CD4-positive, alpha-beta memory T cell (primary cell): Measurements from ENCODE around the gene LIPG. TPM values are rescaled to one million over a fixed set of nuclear protein-coding genes. Genes with fewer than 3 reads are reported as not detected.

ENCODE experiments used
- CTCF ChIA-PET: fragments of 350-600 bp; sonication (Branson Sonifier 250); formaldehyde crosslinking; loops from one replicate; lab custom pipeline; 2021; ENCODE audit warnings: inconsistent platforms; ENCODE audit not compliant: partially characterized antibody; lab: Charles Lee
- POLR2A ChIA-PET: fragments of 350-600 bp; sonication (Branson Sonifier 250); formaldehyde crosslinking; loops from one replicate; lab custom pipeline; 2021; ENCODE audit not compliant: partially characterized antibody; lab: Charles Lee
- DNase-seq, 5 donors: peaks; one replicate each; pipeline versions ENCODE4 v3.0.0 to v3.0.0-alpha.2; 2020 to 2022; ENCODE audit warnings: mixed read lengths in 1 of 5
- H3K27ac ChIP-seq: one replicate; pipeline ENCODE4 v1.7.0; 2013; ENCODE audit warnings: low read depth, low read length
- H3K27me3 ChIP-seq: 2 replicates; pipeline ENCODE4 v1.7.0; 2013; ENCODE audit warnings: mild to moderate bottlenecking, low read length, moderate library complexity; ENCODE audit not compliant: insufficient read depth
- H3K36me3 ChIP-seq: 2 replicates; pipeline ENCODE4 v1.7.0; 2013; ENCODE audit warnings: mild to moderate bottlenecking, low read length, moderate library complexity; ENCODE audit not compliant: insufficient read depth
- H3K4me1 ChIP-seq: 2 replicates; pipeline ENCODE4 v1.7.0; 2013; ENCODE audit warnings: mild to moderate bottlenecking, low read length, moderate library complexity; ENCODE audit not compliant: insufficient read depth
- H3K4me3 ChIP-seq, 2 donors: one replicate each; pipeline ENCODE4 v1.7.0; 2013; ENCODE audit warnings: low read length in 2 of 2, mild to moderate bottlenecking in 1 of 2
- H3K9me3 ChIP-seq, 2 donors: one replicate each; pipeline ENCODE4 v1.7.0; 2013; ENCODE audit warnings: low read length in 2 of 2, control low read depth in 1 of 2; ENCODE audit not compliant: control insufficient read depth in 1 of 2
- H3K27ac Mint-ChIP-seq, 7 donors: one replicate each; pipeline ENCODE4 v1.8.0; 2020 to 2021; ENCODE audit warnings: mixed read lengths in 7 of 7, mild to moderate bottlenecking in 6 of 7, inconsistent platforms in 3 of 7, moderate library complexity in 3 of 7
- H3K27me3 Mint-ChIP-seq, 2 donors: one replicate each; pipeline ENCODE4 v1.8.0; 2020 to 2021; ENCODE audit warnings: mixed read lengths in 2 of 2
- H3K36me3 Mint-ChIP-seq, 2 donors: one replicate each; pipeline ENCODE4 v1.8.0; 2020 to 2021; ENCODE audit warnings: mixed read lengths in 2 of 2, inconsistent platforms in 1 of 2, mild to moderate bottlenecking in 1 of 2
- H3K4me1 Mint-ChIP-seq, 4 donors: one replicate each; pipeline ENCODE4 v1.8.0; 2020 to 2021; ENCODE audit warnings: mixed read lengths in 4 of 4, mild to moderate bottlenecking in 1 of 4
- H3K4me3 Mint-ChIP-seq, 8 donors: one replicate each; pipeline ENCODE4 v1.8.0; 2020 to 2021; ENCODE audit warnings: mixed read lengths in 8 of 8, mild to moderate bottlenecking in 7 of 8, moderate library complexity in 6 of 8, inconsistent platforms in 3 of 8
- H3K9me3 Mint-ChIP-seq, 8 donors: one replicate each; pipeline ENCODE4 v1.8.0; 2020 to 2021; ENCODE audit warnings: mixed read lengths in 8 of 8, mild to moderate bottlenecking in 5 of 8, inconsistent platforms in 3 of 8, moderate library complexity in 1 of 8
- intact Hi-C: fragments of 100-400 bp; cut with micrococcal nuclease; formaldehyde crosslinking; loops from one replicate; pipeline ENCODE4 v1.15.1; 2023
- polyA plus RNA-seq, 2 donors: library from polyadenylated mRNA; unstranded; fragments of 300-500 nt; fragmentation: Illumina TruSeq; gene quantifications; one replicate each; pipeline ENCODE4 v1.2.3, GENCODE V29; 2021
- total RNA-seq, 2 experiments: library from RNA; stranded (reverse); gene quantifications; one replicate each; pipeline ENCODE4 v1.2.3, GENCODE V29; 2021

Gene LIPG
- total and polyA plus RNA-seq, 4 experiments from 2014 or later = not detected

DNA sequence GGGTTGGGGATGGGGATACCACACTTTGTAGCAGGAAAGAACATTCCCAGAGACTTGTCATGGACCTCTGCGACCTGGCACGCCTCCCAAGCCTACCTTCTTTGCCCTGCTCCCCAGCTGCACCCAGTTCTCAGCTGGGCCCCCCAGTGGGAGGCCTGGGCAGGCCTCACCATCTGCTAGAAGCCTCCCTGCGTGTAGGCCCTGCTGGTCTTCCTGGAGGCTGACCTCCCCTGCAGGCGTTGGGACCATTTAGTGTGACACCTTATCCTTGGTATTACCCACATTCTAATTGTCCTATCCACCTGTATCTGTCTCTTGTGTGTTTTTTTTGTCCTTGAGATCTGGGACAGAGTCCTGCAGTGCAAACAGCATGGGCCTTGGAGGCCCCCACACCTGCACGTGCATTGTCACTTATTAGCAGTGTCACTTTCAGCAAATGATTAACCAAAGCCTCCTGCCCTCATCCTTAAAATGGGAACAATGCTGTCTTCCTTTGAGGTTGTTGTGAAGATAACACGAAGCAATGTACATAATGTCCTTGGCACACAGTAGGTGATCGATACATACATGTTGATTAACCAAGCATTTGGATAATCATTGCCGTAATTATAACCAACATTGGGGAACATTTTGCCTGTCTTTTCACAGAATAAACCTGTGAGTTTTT lies 77.2 kb downstream of the LIPG start:
- intact Hi-C loops = no loop called here
- CTCF ChIA-PET = no interaction called here
- H3K9me3 Mint-ChIP-seq = peaks cover 0 to 2% (median 0%) of the 10 kb centered on the region in 8 donors
- Histone ChIP-seq H3K4me3 (no peak overlapping the region), H3K9me3 (no peaks in the 10 kb centered on the region), H3K27me3 (no peaks in the 10 kb centered on the region), H3K36me3 (no peaks in the 10 kb centered on the region), H3K27ac (no peak overlapping the region), H3K4me1 (no peaks in the 10 kb centered on the region)
- H3K27ac Mint-ChIP-seq = no peak overlapping the region
- no peak overlapping the region for H3K4me3 Mint-ChIP-seq
- peaks cover 12 to 14% of the 10 kb centered on the region in 2 donors for H3K27me3 Mint-ChIP-seq
- no peaks in the 10 kb centered on the region for H3K36me3 Mint-ChIP-seq
- no peak for DNase-seq
- no peaks in the 10 kb centered on the region for H3K4me1 Mint-ChIP-seq
- POLR2A ChIA-PET = no interaction called here

DNA sequence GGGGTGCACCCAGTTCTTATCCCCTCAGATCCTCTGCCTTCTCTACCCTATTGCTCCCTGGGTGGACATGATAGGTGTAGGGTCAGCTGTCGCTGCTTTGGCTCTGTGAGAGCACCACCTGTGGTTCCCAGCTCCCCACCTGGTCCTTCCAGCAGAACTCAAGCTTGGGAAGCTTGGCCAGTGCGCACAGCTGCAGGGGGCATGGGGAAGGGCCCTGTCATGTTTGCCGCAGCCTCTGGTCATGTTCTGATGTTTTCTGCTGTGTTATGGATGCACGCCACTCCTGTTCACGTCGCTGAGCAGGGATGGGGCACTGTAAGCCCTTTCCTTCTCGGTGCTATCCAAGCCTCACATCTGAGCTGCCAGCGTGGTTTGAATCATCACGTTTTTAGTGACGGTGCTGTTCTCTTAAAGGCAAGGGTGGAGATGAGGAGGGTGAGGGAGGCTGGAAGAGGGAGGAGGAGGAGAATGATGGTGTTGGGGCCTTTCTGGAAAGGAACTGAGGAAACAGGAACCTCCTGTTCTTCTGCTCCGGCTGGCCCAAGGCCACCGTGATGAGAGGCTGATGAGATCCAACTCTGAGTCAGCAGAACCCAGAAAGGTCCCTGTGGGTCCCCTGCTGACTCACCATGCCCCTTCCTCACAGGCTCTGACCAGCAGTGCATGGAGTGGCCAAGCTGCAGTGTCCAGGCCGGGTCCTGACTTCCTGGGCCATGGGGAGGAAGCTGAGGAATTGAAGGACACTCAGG lies 78.0 kb downstream of the LIPG start:
- Histone ChIP-seq H3K4me1 (no peaks in the 10 kb centered on the region), H3K9me3 (no peaks in the 10 kb centered on the region), H3K27me3 (no peaks in the 10 kb centered on the region), H3K36me3 (no peaks in the 10 kb centered on the region), H3K4me3 (no peak overlapping the region), H3K27ac (no peak overlapping the region)
- H3K4me1 Mint-ChIP-seq = no peaks in the 10 kb centered on the region
- peaks cover 0 to 2% (median 0%) of the 10 kb centered on the region in 8 donors for H3K9me3 Mint-ChIP-seq
- no peaks in the 10 kb centered on the region for H3K36me3 Mint-ChIP-seq
- ChIA-PET POLR2A (no interaction called here), CTCF (no interaction called here)
- intact Hi-C loops = no loop called here
- no peak for DNase-seq
- no peak overlapping the region for H3K27ac Mint-ChIP-seq
- peaks cover 12% of the 10 kb centered on the region in 2 donors for H3K27me3 Mint-ChIP-seq
- no peak overlapping the region for H3K4me3 Mint-ChIP-seq

DNA sequence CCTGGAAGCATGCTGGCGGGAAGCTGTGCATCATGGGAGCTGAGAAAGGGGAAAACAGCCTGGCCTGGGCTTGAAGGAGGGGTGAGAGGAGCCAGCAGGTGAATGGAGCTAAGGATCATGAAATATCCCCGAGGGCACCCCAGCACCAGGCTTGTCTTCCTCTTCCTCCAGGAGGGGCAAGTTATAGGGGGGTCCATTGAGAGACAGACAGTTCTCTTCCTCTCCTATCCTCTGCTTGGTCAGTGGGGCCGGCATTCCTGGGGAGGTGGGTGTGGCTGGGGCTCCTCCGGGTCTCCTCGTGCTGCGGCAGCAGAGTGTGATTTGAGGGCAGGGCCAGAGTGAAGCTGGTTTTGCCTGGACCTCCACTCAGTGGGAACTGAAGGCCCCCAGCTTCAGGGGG lies 78.9 kb downstream of the LIPG start:
- no peak for DNase-seq
- Mint-ChIP-seq H3K9me3 (peaks cover 0 to 2% (median 0%) of the 10 kb centered on the region in 8 donors), H3K27ac (no peak overlapping the region), H3K4me1 (no peaks in the 10 kb centered on the region), H3K27me3 (peaks cover 13 to 16% of the 10 kb centered on the region in 2 donors), H3K36me3 (no peaks in the 10 kb centered on the region), H3K4me3 (no peak overlapping the region)
- ChIA-PET POLR2A (no interaction called here), CTCF (no interaction called here)
- H3K4me1 ChIP-seq = no peaks in the 10 kb centered on the region
- no peak overlapping the region for H3K27ac ChIP-seq
- intact Hi-C loops = no loop called here
- no peaks in the 10 kb centered on the region for H3K36me3 ChIP-seq
- H3K9me3 ChIP-seq = no peaks in the 10 kb centered on the region
- H3K27me3 ChIP-seq = no peaks in the 10 kb centered on the region
- H3K4me3 ChIP-seq = no peak overlapping the region

GRCh38 chr18:49645196-49645595 lies 83.3 kb downstream of the LIPG start:
- POLR2A ChIA-PET = no interaction called here
- no peak for DNase-seq
- Histone ChIP-seq H3K4me3 (no peak overlapping the region), H3K27ac (no peak overlapping the region), H3K36me3 (no peaks in the 10 kb centered on the region), H3K4me1 (no peaks in the 10 kb centered on the region), H3K9me3 (no peaks in the 10 kb centered on the region), H3K27me3 (no peaks in the 10 kb centered on the region)
- Mint-ChIP-seq H3K27ac (no peak overlapping the region), H3K36me3 (no peaks in the 10 kb centered on the region), H3K4me3 (no peak overlapping the region), H3K4me1 (no peaks in the 10 kb centered on the region), H3K9me3 (no peaks in the 10 kb centered on the region), H3K27me3 (peaks cover 2 to 11% of the 10 kb centered on the region in 2 donors)
- CTCF ChIA-PET = no interaction called here
- intact Hi-C loops = no loop called here

DNA sequence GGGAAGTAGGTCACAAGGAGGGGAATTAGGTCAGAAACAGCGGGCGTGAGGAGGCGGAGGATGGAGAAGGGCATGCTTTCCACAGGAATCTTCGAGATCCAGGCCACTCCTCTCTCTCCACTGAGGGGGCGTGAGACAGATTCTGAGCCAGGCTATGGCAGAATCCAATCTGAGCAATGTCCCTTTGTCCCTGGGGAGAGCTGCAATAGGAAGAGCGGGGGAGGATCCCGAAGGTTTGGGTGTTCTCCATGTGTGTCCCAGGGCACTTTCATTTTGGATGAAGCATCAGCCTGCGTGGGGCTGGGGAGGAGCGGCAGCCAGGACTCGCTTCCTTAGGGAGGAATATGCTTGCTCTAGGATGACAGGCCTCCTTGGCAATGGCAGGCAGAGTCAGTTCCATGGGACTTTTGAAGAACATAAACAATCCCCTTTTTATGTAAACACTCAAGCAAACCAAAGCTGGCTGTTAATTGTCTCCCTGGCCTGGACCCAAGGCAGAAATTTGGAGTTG lies 84.0 kb downstream of the LIPG start:
- POLR2A ChIA-PET = no interaction called here
- H3K36me3 Mint-ChIP-seq = no peaks in the 10 kb centered on the region
- Histone ChIP-seq H3K27me3 (no peaks in the 10 kb centered on the region), H3K9me3 (no peaks in the 10 kb centered on the region), H3K27ac (no peak overlapping the region), H3K4me3 (no peak overlapping the region), H3K36me3 (no peaks in the 10 kb centered on the region), H3K4me1 (no peaks in the 10 kb centered on the region)
- no peaks in the 10 kb centered on the region for H3K4me1 Mint-ChIP-seq
- CTCF ChIA-PET = no interaction called here
- intact Hi-C loops = no loop called here
- H3K9me3 Mint-ChIP-seq = no peaks in the 10 kb centered on the region
- no peak overlapping the region for H3K4me3 Mint-ChIP-seq
- H3K27ac Mint-ChIP-seq = no peak overlapping the region
- H3K27me3 Mint-ChIP-seq = peaks cover 2 to 11% of the 10 kb centered on the region in 2 donors
- DNase-seq = no peak

DNA sequence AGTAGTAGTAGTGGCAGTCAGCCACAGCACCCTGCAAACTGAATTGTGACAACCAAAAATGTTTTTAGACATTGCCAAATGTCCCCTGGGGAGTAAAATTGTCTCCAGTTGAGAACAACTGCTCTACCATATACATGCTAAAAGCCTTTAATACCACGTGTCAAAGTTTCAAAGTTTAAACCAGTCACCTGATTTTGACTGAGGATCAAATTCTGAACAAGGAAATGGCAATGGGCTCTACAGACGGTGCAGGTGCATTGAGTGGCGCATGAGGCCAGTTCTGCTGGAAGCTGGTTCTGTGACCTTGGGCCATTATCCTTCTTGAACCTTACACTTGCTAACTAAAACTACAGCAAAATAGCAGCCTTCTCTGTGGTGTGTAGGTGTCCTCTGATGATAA lies 85.0 kb downstream of the LIPG start:
- no peak overlapping the region for H3K27ac ChIP-seq
- ChIA-PET POLR2A (no interaction called here), CTCF (no interaction called here)
- no peak for DNase-seq
- Mint-ChIP-seq H3K9me3 (no peaks in the 10 kb centered on the region), H3K27ac (no peak overlapping the region), H3K36me3 (no peaks in the 10 kb centered on the region), H3K4me1 (peaks cover 0 to 1% (median 0%) of the 10 kb centered on the region in 4 donors), H3K4me3 (no peak overlapping the region), H3K27me3 (peaks cover 2 to 8% of the 10 kb centered on the region in 2 donors)
- H3K27me3 ChIP-seq = no peaks in the 10 kb centered on the region
- H3K9me3 ChIP-seq = no peaks in the 10 kb centered on the region
- no peaks in the 10 kb centered on the region for H3K4me1 ChIP-seq
- H3K4me3 ChIP-seq = no peak overlapping the region
- H3K36me3 ChIP-seq = no peaks in the 10 kb centered on the region
- intact Hi-C loops = no loop called here

DNA sequence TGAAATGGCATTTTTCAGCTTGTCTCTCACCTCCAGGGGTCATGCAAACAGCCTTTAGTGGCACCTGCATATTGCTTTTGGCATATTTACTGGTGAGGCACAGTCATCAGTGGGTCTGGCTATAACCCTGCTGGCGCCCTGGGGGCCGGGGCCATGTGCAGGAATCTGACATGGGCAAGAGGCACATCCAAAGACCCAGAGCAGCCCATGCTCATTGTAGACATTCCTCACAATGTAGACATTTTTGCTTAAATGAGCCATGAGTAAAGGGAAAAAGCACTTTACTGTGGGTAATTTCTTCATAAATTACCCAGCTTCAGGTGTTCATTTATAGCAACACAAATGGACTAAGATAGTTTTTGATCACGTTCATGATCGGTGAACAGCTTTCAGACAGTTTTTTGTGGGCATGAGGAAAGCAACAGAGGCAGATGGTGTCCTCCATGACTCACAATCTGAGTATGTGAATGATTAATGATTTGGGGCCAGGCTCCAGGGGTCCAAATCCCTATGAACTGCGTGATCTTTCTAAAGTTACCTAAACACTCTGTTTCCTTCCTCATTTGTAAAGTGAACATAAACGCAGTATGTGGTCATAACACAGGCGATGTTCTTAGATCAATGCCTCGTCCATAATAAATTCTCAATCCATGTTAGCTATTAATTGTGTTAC lies 85.8 kb downstream of the LIPG start:
- no peaks in the 10 kb centered on the region for H3K9me3 Mint-ChIP-seq
- no peaks in the 10 kb centered on the region for H3K36me3 Mint-ChIP-seq
- no peak for DNase-seq
- no peak overlapping the region for H3K27ac ChIP-seq
- H3K27me3 ChIP-seq = no peaks in the 10 kb centered on the region
- H3K4me1 Mint-ChIP-seq = peaks cover 0 to 1% (median 0%) of the 10 kb centered on the region in 4 donors
- POLR2A ChIA-PET = no interaction called here
- H3K4me1 ChIP-seq = no peaks in the 10 kb centered on the region
- CTCF ChIA-PET = interaction anchor here (1.5 to 1.8 kb wide), 2 partner anchors 10 to 211 kb away, joined by 4 to 6 read pairs; no protein-coding TSS in a partner anchor
- peaks cover 2 to 8% of the 10 kb centered on the region in 2 donors for H3K27me3 Mint-ChIP-seq
- H3K27ac Mint-ChIP-seq = no peak overlapping the region
- intact Hi-C loops = no loop called here
- H3K4me3 ChIP-seq = no peak overlapping the region
- no peaks in the 10 kb centered on the region for H3K9me3 ChIP-seq
- H3K36me3 ChIP-seq = no peaks in the 10 kb centered on the region
- H3K4me3 Mint-ChIP-seq = no peak overlapping the region
